ENCODE measurements around the gene MTX3.

DNA sequence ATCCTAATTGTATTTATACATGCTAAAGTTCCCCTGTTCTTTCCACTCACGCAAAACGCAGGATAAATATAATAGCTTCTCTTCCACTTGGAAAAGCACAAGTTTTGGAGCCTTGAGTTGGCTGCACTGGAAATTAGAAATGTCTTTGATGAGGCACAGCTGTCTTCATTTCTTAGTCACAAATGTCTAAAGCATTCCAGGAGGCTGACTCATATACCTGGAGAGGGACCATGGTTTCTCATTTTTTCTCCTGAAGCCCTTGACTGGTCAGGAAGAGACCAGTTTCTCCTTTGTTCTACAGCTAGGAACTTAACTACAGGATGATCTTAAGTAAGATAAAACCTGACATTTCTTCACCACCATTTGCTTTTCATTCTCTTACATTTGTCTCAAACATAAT is 16.2 kb downstream of the MTX3 start:
- TF ChIP-seq POLR2A (IDR thresholded peaks at IDR 0.05) (no peak), POLR2AphosphoS5 (IDR thresholded peaks at IDR 0.05) (peak; percentile 34)
- TF ChIP-seq, protein P1, sequence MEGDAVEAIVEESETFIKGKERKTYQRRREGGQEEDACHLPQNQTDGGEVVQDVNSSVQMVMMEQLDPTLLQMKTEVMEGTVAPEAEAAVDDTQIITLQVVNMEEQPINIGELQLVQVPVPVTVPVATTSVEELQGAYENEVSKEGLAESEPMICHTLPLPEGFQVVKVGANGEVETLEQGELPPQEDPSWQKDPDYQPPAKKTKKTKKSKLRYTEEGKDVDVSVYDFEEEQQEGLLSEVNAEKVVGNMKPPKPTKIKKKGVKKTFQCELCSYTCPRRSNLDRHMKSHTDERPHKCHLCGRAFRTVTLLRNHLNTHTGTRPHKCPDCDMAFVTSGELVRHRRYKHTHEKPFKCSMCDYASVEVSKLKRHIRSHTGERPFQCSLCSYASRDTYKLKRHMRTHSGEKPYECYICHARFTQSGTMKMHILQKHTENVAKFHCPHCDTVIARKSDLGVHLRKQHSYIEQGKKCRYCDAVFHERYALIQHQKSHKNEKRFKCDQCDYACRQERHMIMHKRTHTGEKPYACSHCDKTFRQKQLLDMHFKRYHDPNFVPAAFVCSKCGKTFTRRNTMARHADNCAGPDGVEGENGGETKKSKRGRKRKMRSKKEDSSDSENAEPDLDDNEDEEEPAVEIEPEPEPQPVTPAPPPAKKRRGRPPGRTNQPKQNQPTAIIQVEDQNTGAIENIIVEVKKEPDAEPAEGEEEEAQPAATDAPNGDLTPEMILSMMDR (IDR thresholded peaks at IDR 0.05) = no peak

Measured in gastroesophageal sphincter (tissue), 3 donors.